ENCODE results near the gene MRPL50.

DNA sequence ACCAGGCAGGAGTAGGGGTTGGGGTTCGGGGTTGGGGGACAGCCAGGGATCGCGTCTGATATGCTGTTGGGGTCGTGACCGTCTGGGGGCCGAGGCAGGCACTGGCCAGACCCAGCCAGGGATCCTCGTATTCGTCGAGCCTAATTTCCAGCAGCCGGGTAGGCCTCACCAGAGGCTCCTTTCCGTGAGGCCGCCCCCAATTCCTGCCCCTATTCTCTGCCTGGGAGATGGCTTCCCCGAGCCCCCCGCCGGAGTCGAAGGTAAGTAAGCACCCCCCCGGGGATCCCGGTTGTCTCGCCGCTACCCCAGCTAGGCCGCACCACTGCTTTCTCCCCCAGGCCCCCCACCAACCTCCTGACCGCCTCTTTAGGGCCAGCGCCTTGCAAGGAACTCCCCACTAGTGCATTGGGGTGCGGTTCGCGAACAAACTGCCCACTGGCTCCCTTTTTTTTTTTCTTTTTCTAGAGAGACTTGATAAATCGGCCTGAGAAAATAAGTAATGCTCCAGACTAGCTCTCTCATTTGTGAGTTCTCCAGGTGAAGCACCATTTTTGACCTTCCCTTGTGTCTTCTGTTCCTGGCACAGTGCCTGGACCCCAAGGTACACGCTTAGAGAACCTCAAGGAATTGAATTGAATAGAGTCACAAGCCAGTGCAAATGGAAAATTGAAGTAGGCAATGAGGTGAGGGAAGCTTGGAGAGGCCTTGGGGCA, 668 bp upstream of the MRPL50 start:
- peak; percentile 33; the same call in 1 of the 2 replicates for TF ChIP-seq NFIC (IDR thresholded peaks at IDR 0.05)
- no peak for TF ChIP-seq FOXM1 (IDR thresholded peaks at IDR 0.05; ENCODE audit: borderline replicate concordance, low read depth)
- no peak for TF ChIP-seq CREB1 (IDR thresholded peaks at IDR 0.05; ENCODE audit: low read depth)
- TF ChIP-seq EP300 (IDR thresholded peaks at IDR 0.05; ENCODE audit: borderline replicate concordance), result no peak
- no peak for TF ChIP-seq MAX (IDR thresholded peaks at IDR 0.05)
- no peak for TF ChIP-seq TEAD4 (IDR thresholded peaks at IDR 0.05)
